Panc1 (cell line): ENCODE results near the gene LHFPL3. TPM values are rescaled to one million over a fixed set of nuclear protein-coding genes. Genes with fewer than 3 reads are reported as not detected.

ENCODE experiments used
- ATAC-seq: fragments of 200-7000 bp; cut with Tn5 transposase; 2 replicates; pipeline ENCODE4 v1.9.1; 2020; ENCODE audit warnings: mild to moderate bottlenecking, moderate library complexity
- BruUV-seq: library from RNA; stranded (reverse); fragments of 400-500 nt; replicated peaks from 2 replicates; lab custom pipeline; 2021; lab: Mats Ljungman, UMichigan
- CTCF ChIA-PET: fragments of 300-600 bp; sonication (Branson Sonifier 250); formaldehyde crosslinking; loops from one replicate; lab custom pipeline; 2022; ENCODE audit warnings: antibody characterized with exemption; lab: Charles Lee
- POLR2A ChIA-PET: fragments of 300-600 bp; sonication (Branson Sonifier 250); formaldehyde crosslinking; loops from one replicate; lab custom pipeline; 2022; ENCODE audit warnings: antibody characterized with exemption; lab: Charles Lee
- DNase-seq: peaks from one replicate; pipeline ENCODE4 v3.0.0-alpha.2; 2010; ENCODE audit warnings: low read depth, low spot score
- H3K27ac ChIP-seq: 2 replicates; pipeline ENCODE4 v1.5.1; 2011; ENCODE audit warnings: mild to moderate bottlenecking, low read length, inconsistent platforms
- H3K27me3 ChIP-seq: fragments of 200-500 bp; sonication (Bioruptor generic); 2 replicates; pipeline ENCODE4 v1.6.0; 2014; ENCODE audit warnings: low read length, inconsistent platforms; ENCODE audit not compliant: control insufficient read depth, insufficient read depth
- H3K36me3 ChIP-seq: fragments of 200-500 bp; sonication (Bioruptor generic); 2 replicates; pipeline ENCODE4 v1.5.1; 2014; ENCODE audit warnings: inconsistent platforms, mild to moderate bottlenecking, low read length, moderate library complexity; ENCODE audit not compliant: control insufficient read depth, insufficient read depth
- H3K4me1 ChIP-seq: 2 replicates; pipeline ENCODE4 v1.5.1; 2011; ENCODE audit warnings: inconsistent platforms, mild to moderate bottlenecking, low read length, moderate library complexity; ENCODE audit not compliant: control insufficient read depth, insufficient read depth
- H3K4me3 ChIP-seq, 2 experiments: 2 replicates each; pipeline ENCODE4 v1.5.1; 2011 to 2012; ENCODE audit warnings: low read depth in 2 of 2, low read length in 2 of 2, mild to moderate bottlenecking in 2 of 2, inconsistent platforms in 1 of 2, moderate library complexity in 1 of 2
- H3K9me3 ChIP-seq: fragments of 200-500 bp; sonication (Bioruptor generic); 2 replicates; pipeline ENCODE4 v1.5.1; 2014; ENCODE audit warnings: low read depth, mild to moderate bottlenecking, inconsistent platforms, low read length, moderate library complexity; ENCODE audit not compliant: control insufficient read depth, insufficient read depth
- POLR2AphosphoS5 ChIP-seq: IDR thresholded peaks from 2 replicates; pipeline ENCODE4 v1.6.1; 2012; ENCODE audit warnings: mild to moderate bottlenecking, low read depth, low read length, moderate library complexity
- SIN3A ChIP-seq: IDR thresholded peaks from 2 replicates; pipeline ENCODE4 v1.6.1; 2012; ENCODE audit warnings: low read depth, mild to moderate bottlenecking, low read length, moderate library complexity, borderline replicate concordance; ENCODE audit not compliant: insufficient read depth
- TCF7L2 ChIP-seq: IDR thresholded peaks from 2 replicates; pipeline ENCODE4 v1.6.1; 2011; ENCODE audit warnings: mild to moderate bottlenecking, low read depth, low read length, inconsistent platforms
- in situ Hi-C: cut with HindIII; loops from 2 replicates; pipeline ENCODE4 v1.10.0; 2016; ENCODE audit warnings: low sequenced_read_pairs, low pct_unique_long_range_greater_than_20kb
- intact Hi-C: fragments of 100-400 bp; cut with micrococcal nuclease; formaldehyde crosslinking; loops from one replicate; pipeline ENCODE4 v1.10.0; 2022; ENCODE audit not compliant: unreplicated experiment
- total RNA-seq: library from RNA; stranded (reverse); gene quantifications from one replicate; pipeline ENCODE4 v1.2.1, GENCODE V29; 2021; ENCODE audit not compliant: unreplicated experiment
- TF ChIP-seq, protein P1 (sequence below), 2 experiments: IDR thresholded peaks; 2 replicates each; pipeline ENCODE4 v1.6.1; 2011 to 2012; ENCODE audit warnings: low read depth in 2 of 2, control low read depth in 1 of 2, low read length in 1 of 2, mild to moderate bottlenecking in 1 of 2, moderate library complexity in 1 of 2; ENCODE audit not compliant: insufficient read depth in 1 of 2
- TF ChIP-seq, protein P2 (sequence below): fragments of 450-650 bp; IDR thresholded peaks from 2 replicates; pipeline ENCODE4 v1.5.1; 2017; ENCODE audit warnings: mild to moderate bottlenecking

LHFPL3 gene
- total RNA-seq, 1 experiment from 2014 or later, result not detected

DNA sequence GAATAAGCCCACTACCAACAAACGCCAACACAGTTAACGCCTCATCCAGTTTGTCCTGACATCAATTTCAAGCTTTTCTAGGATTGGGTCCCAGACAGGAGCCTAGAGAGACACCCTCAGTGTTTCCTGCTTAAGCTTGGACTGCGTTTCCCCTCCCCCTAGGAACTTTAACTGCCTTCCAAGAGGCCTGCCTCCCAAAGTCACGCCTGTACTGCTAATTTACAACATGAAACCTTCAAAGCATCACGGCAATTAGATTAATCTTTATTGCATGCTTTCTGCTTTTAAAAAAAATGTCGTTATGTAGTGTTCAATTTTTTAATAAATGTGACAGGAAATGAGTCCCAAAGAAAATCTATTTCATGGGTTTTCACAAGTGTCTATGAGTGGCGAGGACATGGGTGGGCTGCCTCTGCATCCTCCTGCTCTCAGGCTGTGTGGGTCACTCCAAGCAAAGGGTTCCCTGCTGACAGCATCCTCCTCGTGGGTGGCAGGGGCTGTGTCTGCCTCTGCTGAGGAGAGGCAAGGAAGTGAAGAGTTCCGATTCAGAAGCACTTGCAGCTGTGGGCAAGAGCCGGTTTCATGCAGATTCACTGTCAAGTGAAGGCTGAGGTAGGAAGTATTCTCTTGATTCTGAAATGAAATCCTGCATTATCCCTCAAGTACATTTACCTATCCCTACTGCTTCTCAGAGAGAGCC lies 492.6 kb downstream of the LHFPL3 start:
- in situ Hi-C loops (no loop called here), intact Hi-C loops (no loop called here)
- ATAC-seq, result no peak
- ChIA-PET POLR2A (no interaction called here), CTCF (no interaction called here)
- no peak overlapping the region for H3K27ac ChIP-seq
- H3K27me3 ChIP-seq, result no peaks in the 10 kb centered on the region
- no peaks in the 10 kb centered on the region for H3K4me1 ChIP-seq
- DNase-seq, result no peak
- H3K4me3 ChIP-seq, result no peak overlapping the region
- H3K36me3 ChIP-seq, result no peaks in the 10 kb centered on the region
- BruUV-seq, result no TSS peak
- TF ChIP-seq, protein P1, sequence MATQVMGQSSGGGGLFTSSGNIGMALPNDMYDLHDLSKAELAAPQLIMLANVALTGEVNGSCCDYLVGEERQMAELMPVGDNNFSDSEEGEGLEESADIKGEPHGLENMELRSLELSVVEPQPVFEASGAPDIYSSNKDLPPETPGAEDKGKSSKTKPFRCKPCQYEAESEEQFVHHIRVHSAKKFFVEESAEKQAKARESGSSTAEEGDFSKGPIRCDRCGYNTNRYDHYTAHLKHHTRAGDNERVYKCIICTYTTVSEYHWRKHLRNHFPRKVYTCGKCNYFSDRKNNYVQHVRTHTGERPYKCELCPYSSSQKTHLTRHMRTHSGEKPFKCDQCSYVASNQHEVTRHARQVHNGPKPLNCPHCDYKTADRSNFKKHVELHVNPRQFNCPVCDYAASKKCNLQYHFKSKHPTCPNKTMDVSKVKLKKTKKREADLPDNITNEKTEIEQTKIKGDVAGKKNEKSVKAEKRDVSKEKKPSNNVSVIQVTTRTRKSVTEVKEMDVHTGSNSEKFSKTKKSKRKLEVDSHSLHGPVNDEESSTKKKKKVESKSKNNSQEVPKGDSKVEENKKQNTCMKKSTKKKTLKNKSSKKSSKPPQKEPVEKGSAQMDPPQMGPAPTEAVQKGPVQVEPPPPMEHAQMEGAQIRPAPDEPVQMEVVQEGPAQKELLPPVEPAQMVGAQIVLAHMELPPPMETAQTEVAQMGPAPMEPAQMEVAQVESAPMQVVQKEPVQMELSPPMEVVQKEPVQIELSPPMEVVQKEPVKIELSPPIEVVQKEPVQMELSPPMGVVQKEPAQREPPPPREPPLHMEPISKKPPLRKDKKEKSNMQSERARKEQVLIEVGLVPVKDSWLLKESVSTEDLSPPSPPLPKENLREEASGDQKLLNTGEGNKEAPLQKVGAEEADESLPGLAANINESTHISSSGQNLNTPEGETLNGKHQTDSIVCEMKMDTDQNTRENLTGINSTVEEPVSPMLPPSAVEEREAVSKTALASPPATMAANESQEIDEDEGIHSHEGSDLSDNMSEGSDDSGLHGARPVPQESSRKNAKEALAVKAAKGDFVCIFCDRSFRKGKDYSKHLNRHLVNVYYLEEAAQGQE (IDR thresholded peaks at IDR 0.05; ENCODE audit: insufficient read depth in 1 of 2, low read depth in 2 of 2, low read length in 1 of 2), result no peak
- TF ChIP-seq POLR2AphosphoS5, result no peak
- TF ChIP-seq, protein P2, sequence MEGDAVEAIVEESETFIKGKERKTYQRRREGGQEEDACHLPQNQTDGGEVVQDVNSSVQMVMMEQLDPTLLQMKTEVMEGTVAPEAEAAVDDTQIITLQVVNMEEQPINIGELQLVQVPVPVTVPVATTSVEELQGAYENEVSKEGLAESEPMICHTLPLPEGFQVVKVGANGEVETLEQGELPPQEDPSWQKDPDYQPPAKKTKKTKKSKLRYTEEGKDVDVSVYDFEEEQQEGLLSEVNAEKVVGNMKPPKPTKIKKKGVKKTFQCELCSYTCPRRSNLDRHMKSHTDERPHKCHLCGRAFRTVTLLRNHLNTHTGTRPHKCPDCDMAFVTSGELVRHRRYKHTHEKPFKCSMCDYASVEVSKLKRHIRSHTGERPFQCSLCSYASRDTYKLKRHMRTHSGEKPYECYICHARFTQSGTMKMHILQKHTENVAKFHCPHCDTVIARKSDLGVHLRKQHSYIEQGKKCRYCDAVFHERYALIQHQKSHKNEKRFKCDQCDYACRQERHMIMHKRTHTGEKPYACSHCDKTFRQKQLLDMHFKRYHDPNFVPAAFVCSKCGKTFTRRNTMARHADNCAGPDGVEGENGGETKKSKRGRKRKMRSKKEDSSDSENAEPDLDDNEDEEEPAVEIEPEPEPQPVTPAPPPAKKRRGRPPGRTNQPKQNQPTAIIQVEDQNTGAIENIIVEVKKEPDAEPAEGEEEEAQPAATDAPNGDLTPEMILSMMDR, result no peak
- no peak for TF ChIP-seq SIN3A
- no peak for TF ChIP-seq TCF7L2
- no peaks in the 10 kb centered on the region for H3K9me3 ChIP-seq

DNA sequence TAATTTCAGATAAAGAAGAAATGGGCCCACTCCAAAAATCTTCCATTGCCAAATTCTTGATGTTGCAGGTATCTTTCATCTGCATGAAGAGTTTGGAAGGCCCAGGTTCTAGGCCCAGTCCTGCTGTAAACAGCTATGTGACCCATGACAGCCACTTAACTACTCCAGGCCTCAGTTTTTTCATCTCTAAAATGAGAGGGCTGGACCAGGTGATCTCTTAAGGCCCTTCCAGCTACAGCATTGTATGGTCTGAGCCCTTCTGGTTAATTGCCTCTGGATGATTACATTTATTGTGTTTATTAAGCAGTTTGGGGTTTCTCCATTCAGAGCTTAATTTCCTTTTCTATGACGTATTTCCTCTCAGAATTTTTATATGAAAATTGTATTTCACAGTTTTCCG lies 494.8 kb downstream of the LHFPL3 start:
- Histone ChIP-seq H3K27ac (no peak overlapping the region), H3K4me3 (no peak overlapping the region), H3K4me1 (no peaks in the 10 kb centered on the region), H3K27me3 (no peaks in the 10 kb centered on the region), H3K9me3 (no peaks in the 10 kb centered on the region), H3K36me3 (no peaks in the 10 kb centered on the region)
- CTCF ChIA-PET, result no interaction called here
- BruUV-seq, result no TSS peak
- POLR2A ChIA-PET, result no interaction called here
- DNase-seq (no peak), ATAC-seq (no peak)
- no peak for TF ChIP-seq POLR2AphosphoS5
- TF ChIP-seq, protein P1 (IDR thresholded peaks at IDR 0.05; ENCODE audit: insufficient read depth in 1 of 2, low read depth in 2 of 2, low read length in 1 of 2), result no peak
- TF ChIP-seq TCF7L2, result no peak
- TF ChIP-seq SIN3A, result no peak
- TF ChIP-seq, protein P2, result no peak
- in situ Hi-C loops (no loop called here), intact Hi-C loops (no loop called here)
